ENCODE measurements around the gene TMEM94. TPM values are rescaled to one million over a fixed set of nuclear protein-coding genes. Genes with fewer than 3 reads are reported as not detected.

Gene TMEM94
- total RNA-seq (2022) (109 and 115 TPM in 2 replicates), Bru-seq, nascent RNA (percentile 56 among the genes with signal in this experiment), BruChase-seq, experiment 1, labeled RNA remaining after a 2-hour chase (percentile 56 among the genes with signal in this experiment), BruChase-seq, experiment 2, labeled RNA remaining after a 6-hour chase (percentile 64 among the genes with signal in this experiment)
- long read RNA-seq, full-length matches to known transcripts, result 1 of 54 reads
- long read RNA-seq, partial matches to known transcripts, result 29 of 54 reads
- long read RNA-seq, other reads (novel, unspliced or antisense), result 24 of 54 reads

DNA sequence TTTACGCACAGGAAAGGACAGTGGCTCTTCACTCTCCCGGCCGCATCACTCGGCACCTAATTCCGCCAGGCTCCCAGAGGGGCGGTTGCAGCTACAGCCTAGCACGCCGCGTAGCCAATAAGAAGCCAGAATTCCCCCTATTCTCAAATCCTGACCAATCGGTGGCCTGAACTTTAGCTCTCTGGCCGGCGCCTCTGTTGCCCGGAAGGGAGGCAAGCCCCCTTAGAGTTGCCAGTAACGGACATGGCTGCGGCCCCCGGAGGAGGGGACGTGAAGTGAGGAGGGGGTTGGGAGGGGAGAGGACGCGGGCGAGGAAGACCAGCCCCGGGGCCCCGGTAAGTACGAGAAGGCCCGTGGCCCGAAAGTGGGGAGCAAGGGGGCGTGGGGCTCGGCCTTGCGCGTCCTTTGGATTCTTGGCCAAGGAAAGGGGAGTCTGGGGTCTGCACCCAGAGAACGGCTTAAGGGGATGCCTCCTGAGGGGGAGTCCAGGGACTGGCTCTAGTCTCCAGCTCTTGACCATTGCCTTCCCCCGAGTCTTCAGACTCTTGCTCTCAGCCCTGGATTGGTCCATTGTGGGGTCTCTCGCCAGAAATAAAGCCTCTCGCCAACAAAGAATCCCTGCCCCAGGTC is at the start of gene TMEM94:
TSS of gene TMEM94 (plus strand) at position 219 of the 630 bp plus-strand sequence. CDS start 15,271 bp downstream, outside the sequence.
- H3K27me3 ChIP-seq (replicated peaks; ENCODE audit: control insufficient read depth, insufficient read depth, low read length), result no peaks in the 10 kb centered on the region
- Mint-ChIP-seq H3K27ac (ENCODE audit: unreplicated experiment) (peak within 1 kb of the TSS; percentile 94), H3K27me3 (ENCODE audit: insufficient read depth, unreplicated experiment) (no peaks in the 10 kb centered on the region), H3K9me3 (ENCODE audit: unreplicated experiment) (no peaks in the 10 kb centered on the region), H3K4me1 (ENCODE audit: low read depth, unreplicated experiment) (peaks cover 30% of the 10 kb centered on the region), H3K4me3 (ENCODE audit: unreplicated experiment) (peak within 1 kb of the TSS; percentile 92), H3K36me3 (ENCODE audit: insufficient read depth, unreplicated experiment) (peaks cover 12% of the 10 kb centered on the region)
- CTCF ChIA-PET, result interaction anchor here (0.6 to 2.9 kb wide), 13 partner anchors 23 to 369 kb away, joined by 3 to 18 read pairs (median 4); partner anchors contain the start of genes MIF4GD, SLC16A5, SLC25A19 and SMIM5
- intact Hi-C loops (cut with micrococcal nuclease; ENCODE audit: unreplicated experiment), result loop anchor here (1.0 kb wide), 1 partner anchor 167 kb away; the partner anchor contains the start of gene SLC25A19
- H3K9me3 ChIP-seq, result no peaks in the 10 kb centered on the region
- POLR2A ChIA-PET, result interaction anchor here (0.6 to 3.3 kb wide), 14 partner anchors 23 to 583 kb away, joined by 3 to 31 read pairs (median 4); partner anchors contain the start of genes FDXR, GRB2, LLGL2 and MIF4GD
- TF ChIP-seq CTCF (IDR thresholded peaks at IDR 0.05; ENCODE audit: insufficient read depth in 1 of 2, low read depth in 1 of 2, low read length in 1 of 2, severe bottlenecking in 1 of 2, unreplicated experiment in 1 of 2), result no peak
- BruUV-seq (replicated peaks), result no TSS peak
- no peaks in the 10 kb centered on the region for H3K36me3 ChIP-seq (ENCODE audit: control insufficient read depth, insufficient read depth, low read length)
- peak within 1 kb of the TSS; percentile 46 for H3K4me3 ChIP-seq (ENCODE audit: low read depth, low read length)
- peaks cover 45% of the 10 kb centered on the region for H3K4me1 ChIP-seq
- DNase-seq, result peak; percentile 96 to 97

GRCh38 chr17:75407655-75408352 is 48.6 kb upstream of the TMEM94 start:
- CTCF ChIA-PET, result no interaction called here
- no peaks in the 10 kb centered on the region for H3K9me3 Mint-ChIP-seq (ENCODE audit: unreplicated experiment)
- H3K27me3 Mint-ChIP-seq (ENCODE audit: insufficient read depth, unreplicated experiment), result no peaks in the 10 kb centered on the region

More at GRCh38 chr17:75407655-75408352, 48.6 kb upstream of the TMEM94 start:
- Mint-ChIP-seq H3K36me3 (ENCODE audit: insufficient read depth, unreplicated experiment) (peaks cover 22% of the 10 kb centered on the region), H3K27ac (ENCODE audit: unreplicated experiment) (no peak overlapping the region), H3K4me3 (ENCODE audit: unreplicated experiment) (no peak overlapping the region), H3K4me1 (ENCODE audit: low read depth, unreplicated experiment) (peaks cover 12% of the 10 kb centered on the region)
- intact Hi-C loops (cut with micrococcal nuclease; ENCODE audit: unreplicated experiment), result no loop called here
- no peaks in the 10 kb centered on the region for H3K27me3 ChIP-seq (replicated peaks; ENCODE audit: control insufficient read depth, insufficient read depth, low read length)
- no peak overlapping the region for H3K4me3 ChIP-seq (ENCODE audit: low read depth, low read length)
- TF ChIP-seq CTCF (IDR thresholded peaks at IDR 0.05; ENCODE audit: insufficient read depth in 1 of 2, low read depth in 1 of 2, low read length in 1 of 2, severe bottlenecking in 1 of 2, unreplicated experiment in 1 of 2), result no peak
- BruUV-seq (replicated peaks), result no TSS peak
- no peaks in the 10 kb centered on the region for H3K9me3 ChIP-seq
- DNase-seq, result no peak
- H3K4me1 ChIP-seq, result 0 out of 2 replicates have a peak, but pooled peaks cover 6% of the 10 kb centered on the region
- no peaks in the 10 kb centered on the region for H3K36me3 ChIP-seq (ENCODE audit: control insufficient read depth, insufficient read depth, low read length)
- POLR2A ChIA-PET, result no interaction called here
